ENCODE results near the gene RAD18. TPM values are rescaled to one million over a fixed set of nuclear protein-coding genes. Genes with fewer than 3 reads are reported as not detected.
A peak's percentile ranks its signal among the peaks of the same experiment; 100 is the strongest.

Gene RAD18
- total and polyA plus RNA-seq, 9 donors = 3.8 to 7.1 (median 5.6) TPM

DNA sequence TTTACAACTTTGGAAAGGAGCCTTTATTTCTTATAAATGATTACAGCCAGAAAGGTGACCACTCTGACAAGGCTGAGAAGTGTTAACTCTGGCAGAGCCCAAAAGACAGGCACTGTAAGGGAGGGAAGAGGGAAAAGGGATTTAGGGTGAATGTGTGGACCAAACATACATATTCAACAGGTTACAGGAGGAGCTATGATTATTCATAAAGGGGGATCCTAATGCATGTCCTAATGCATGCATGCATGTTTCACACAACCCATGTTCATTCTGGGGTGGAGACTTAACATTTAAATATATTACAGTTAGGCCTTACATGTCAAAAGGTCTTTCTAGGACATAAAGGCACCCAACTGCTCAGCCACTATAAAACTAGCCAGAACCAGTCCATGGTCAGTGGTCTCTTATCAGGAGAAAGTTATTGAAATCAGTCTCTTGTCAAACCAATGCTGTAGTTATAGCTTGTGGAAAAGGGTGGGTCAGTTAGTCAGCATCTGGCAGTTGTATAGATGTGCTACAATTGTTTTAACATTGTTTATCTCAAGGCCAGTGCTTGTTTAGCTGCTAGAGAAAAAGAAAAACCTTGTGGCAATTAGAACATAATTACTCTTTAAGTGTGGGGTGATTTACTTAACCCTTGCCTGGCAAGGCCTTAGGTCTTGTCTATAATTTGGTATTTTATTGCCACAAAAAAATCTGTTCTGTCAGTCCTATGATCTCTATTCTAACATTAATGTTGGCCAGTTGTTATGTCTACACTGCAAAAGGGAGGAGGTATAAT lies 77.5 kb downstream of the RAD18 start:
- H3K27ac ChIP-seq (ENCODE audit: low read length) = no peak overlapping the region
- peaks cover 13% of the 10 kb centered on the region for H3K4me1 ChIP-seq (ENCODE audit: control insufficient read depth, insufficient read depth, low read length)
- DNase-seq = no peak
- H3K9me3 ChIP-seq (replicated peaks; ENCODE audit: control insufficient read depth, low read depth, low read length) = peaks cover 4% of the 10 kb centered on the region
- H3K27me3 ChIP-seq (ENCODE audit: control insufficient read depth, insufficient read depth, low read length) = no peaks in the 10 kb centered on the region
- H3K36me3 ChIP-seq (ENCODE audit: control insufficient read depth, insufficient read depth, low read length) = peaks cover 9% of the 10 kb centered on the region
- H3K4me3 ChIP-seq (ENCODE audit: low read length) = no peak overlapping the region

DNA sequence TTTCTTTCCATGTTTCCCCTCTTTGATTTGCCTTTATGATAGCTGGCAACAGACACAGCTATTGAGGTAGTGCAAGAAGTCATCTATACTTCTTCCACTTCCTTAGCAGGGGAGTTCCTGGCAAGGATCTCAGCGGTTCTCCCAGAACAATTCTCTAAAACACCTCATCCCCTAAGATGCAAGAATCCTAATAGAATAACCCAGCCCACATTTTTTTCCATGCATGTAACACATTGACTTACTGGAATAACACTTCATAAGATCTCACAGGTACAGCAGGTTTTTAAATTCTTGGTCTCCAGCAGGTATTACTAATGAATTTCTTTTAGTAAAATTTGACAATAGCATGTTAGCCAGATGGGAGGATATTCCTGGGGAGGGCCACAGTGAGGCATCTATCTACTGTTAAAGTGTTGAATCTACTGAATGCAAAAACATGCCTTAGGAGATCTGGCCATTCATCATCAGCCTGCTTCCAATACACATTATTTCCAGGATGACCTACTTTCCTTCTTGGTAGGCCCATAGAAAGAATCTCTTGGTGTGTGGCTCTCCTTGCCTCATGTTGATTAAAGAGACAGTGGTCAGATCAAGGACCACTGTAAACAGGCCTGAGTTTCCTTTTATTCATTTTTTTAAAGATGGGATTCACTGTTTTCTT lies 78.5 kb downstream of the RAD18 start:
- Histone ChIP-seq H3K27ac (ENCODE audit: low read length) (no peak overlapping the region), H3K9me3 (replicated peaks; ENCODE audit: control insufficient read depth, low read depth, low read length) (peaks cover 4% of the 10 kb centered on the region), H3K4me1 (ENCODE audit: control insufficient read depth, insufficient read depth, low read length) (peaks cover 13% of the 10 kb centered on the region), H3K4me3 (ENCODE audit: low read length) (no peak overlapping the region), H3K27me3 (ENCODE audit: control insufficient read depth, insufficient read depth, low read length) (no peaks in the 10 kb centered on the region), H3K36me3 (ENCODE audit: control insufficient read depth, insufficient read depth, low read length) (peaks cover 9% of the 10 kb centered on the region)
- WGBS (ENCODE audit: insufficient coverage) = 64% methylated on average over 1 of the region's 1 CpG
- no peak for DNase-seq

DNA sequence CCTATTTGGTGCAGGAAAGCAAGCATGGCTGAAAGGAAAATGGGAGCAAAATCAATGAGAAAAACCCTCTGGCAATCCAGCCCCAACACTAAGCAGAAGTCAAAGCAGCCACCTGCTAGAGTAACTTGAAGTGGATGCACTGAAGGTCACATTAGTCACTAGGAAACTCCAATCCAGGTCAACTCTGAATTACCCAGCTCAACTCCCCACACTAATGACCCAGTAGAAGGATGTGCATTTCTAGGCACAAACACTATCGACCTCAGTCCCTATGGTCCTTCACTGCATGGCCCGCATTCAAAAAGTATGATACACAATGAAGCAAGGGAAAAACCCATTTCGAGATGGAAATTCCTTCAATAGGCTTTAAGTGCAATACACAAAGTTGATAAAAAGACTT lies 80.6 kb downstream of the RAD18 start:
- no peak overlapping the region for H3K27ac ChIP-seq (ENCODE audit: low read length)
- no peak overlapping the region for H3K4me3 ChIP-seq (ENCODE audit: low read length)
- peaks cover 6% of the 10 kb centered on the region for H3K4me1 ChIP-seq (ENCODE audit: control insufficient read depth, insufficient read depth, low read length)
- peaks cover 6% of the 10 kb centered on the region for H3K36me3 ChIP-seq (ENCODE audit: control insufficient read depth, insufficient read depth, low read length)
- no peaks in the 10 kb centered on the region for H3K27me3 ChIP-seq (ENCODE audit: control insufficient read depth, insufficient read depth, low read length)
- DNase-seq = no peak
- no CpG with 5 or more reads among the region's 3 CpGs for WGBS (ENCODE audit: insufficient coverage)
- peaks cover 4% of the 10 kb centered on the region for H3K9me3 ChIP-seq (replicated peaks; ENCODE audit: control insufficient read depth, low read depth, low read length)

DNA sequence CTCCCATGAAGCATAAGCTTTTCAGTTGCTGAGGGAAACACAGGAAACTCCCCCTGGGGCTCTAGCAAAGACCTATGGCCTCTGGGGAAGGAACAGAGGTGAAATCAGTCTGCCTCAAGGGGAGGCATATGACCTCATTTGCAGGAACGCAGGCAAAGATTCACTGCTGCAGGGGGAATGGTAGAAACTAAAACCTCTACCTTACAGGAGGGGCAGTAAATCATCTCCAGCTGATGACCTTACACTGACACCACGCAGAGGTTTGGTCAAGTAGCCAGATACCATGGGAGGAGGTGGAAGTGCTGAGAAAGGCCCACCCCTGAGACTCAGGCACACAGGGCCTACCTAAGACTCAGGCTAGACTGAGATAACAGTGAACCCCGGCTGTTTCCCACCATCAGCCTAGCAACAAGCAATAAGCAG lies 81.1 kb downstream of the RAD18 start:
- H3K27ac ChIP-seq (ENCODE audit: low read length) = no peak overlapping the region
- no peaks in the 10 kb centered on the region for H3K27me3 ChIP-seq (ENCODE audit: control insufficient read depth, insufficient read depth, low read length)
- no CpG with 5 or more reads among the region's 3 CpGs for WGBS (ENCODE audit: insufficient coverage)
- DNase-seq = no peak
- H3K4me3 ChIP-seq (ENCODE audit: low read length) = no peak overlapping the region
- H3K9me3 ChIP-seq (replicated peaks; ENCODE audit: control insufficient read depth, low read depth, low read length) = peaks cover 4% of the 10 kb centered on the region
- H3K4me1 ChIP-seq (ENCODE audit: control insufficient read depth, insufficient read depth, low read length) = peaks cover 1% of the 10 kb centered on the region
- peaks cover 6% of the 10 kb centered on the region for H3K36me3 ChIP-seq (ENCODE audit: control insufficient read depth, insufficient read depth, low read length)

DNA sequence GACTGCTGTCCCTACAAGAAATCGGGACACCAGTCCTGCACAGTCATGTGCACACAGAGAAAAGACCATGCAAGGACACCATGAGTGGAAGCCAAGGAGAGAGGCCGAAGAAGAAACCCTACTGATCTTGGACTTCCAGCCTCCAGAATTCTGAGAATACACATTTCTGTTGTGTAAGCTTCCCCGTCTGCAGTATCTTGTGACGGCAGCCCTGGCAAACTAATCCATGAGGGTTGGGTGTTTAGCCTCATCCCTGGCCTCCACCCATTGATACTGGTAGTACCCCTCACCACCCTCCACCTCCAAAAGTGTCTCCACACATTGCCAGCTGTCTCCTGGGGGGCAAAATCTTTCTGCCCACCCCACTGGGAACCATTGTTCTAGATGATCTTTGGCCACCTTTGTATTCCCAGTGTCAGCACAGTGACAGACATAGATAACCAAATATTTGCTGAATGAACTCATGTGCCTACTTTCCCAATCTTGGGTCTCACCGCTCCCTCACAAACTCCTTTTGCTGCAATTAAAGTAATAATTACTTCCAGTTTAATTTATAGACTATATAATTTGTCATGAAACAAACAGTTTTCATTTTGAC lies 83.8 kb downstream of the RAD18 start:
- no peak overlapping the region for H3K27ac ChIP-seq (ENCODE audit: low read length)
- H3K36me3 ChIP-seq (ENCODE audit: control insufficient read depth, insufficient read depth, low read length) = peaks cover 6% of the 10 kb centered on the region
- no peak overlapping the region for H3K4me3 ChIP-seq (ENCODE audit: low read length)
- WGBS (ENCODE audit: insufficient coverage) = 97% methylated on average over 3 of the region's 5 CpGs
- no peak for DNase-seq
- peaks cover 4% of the 10 kb centered on the region for H3K9me3 ChIP-seq (replicated peaks; ENCODE audit: control insufficient read depth, low read depth, low read length)
- H3K4me1 ChIP-seq (ENCODE audit: control insufficient read depth, insufficient read depth, low read length) = peaks cover 2% of the 10 kb centered on the region
- no peaks in the 10 kb centered on the region for H3K27me3 ChIP-seq (ENCODE audit: control insufficient read depth, insufficient read depth, low read length)

DNA sequence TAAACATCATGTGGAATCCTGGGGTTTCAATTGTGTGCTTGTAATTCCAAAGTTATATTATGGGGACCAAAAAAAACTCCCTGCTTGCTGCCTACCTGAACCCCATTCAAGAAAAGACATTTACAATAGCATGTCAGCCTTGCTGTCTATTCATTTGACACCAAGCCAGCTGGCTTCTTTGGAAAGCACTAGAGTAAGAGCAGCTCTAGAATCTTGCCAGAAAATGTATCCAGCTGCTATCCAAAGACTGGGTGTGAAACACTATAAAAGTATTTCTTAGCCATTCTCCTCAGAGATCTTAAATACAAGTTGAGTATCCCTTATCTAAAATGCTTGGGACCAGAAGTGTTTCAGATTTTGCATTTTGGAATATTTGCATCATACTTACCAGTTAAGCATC lies 87.4 kb downstream of the RAD18 start:
- H3K27ac ChIP-seq (ENCODE audit: low read length) = no peak overlapping the region
- no peaks in the 10 kb centered on the region for H3K9me3 ChIP-seq (replicated peaks; ENCODE audit: control insufficient read depth, low read depth, low read length)
- H3K4me3 ChIP-seq (ENCODE audit: low read length) = no peak overlapping the region
- H3K4me1 ChIP-seq (ENCODE audit: control insufficient read depth, insufficient read depth, low read length) = peaks cover 2% of the 10 kb centered on the region
- no peaks in the 10 kb centered on the region for H3K27me3 ChIP-seq (ENCODE audit: control insufficient read depth, insufficient read depth, low read length)
- no peaks in the 10 kb centered on the region for H3K36me3 ChIP-seq (ENCODE audit: control insufficient read depth, insufficient read depth, low read length)
- DNase-seq = peak; percentile 87

DNA sequence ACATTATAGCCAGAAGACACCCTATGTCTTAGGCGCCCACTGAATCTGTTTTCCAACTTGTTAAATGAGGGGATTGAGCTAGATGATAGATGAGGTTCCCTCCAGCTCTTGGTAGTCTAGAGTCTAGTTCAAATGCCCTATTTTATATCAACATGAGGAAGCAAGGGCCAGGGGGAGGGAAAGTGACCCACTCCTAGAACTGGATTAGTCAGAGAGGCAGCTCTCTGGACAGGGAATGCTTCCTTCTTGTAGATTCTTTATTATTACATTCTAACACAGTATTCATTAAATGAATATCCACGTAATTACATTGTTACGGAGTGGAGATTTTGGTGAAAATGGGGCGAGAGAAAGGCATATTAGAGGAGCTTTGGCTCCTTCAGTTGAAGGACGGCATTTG lies 89.5 kb downstream of the RAD18 start:
- no peaks in the 10 kb centered on the region for H3K36me3 ChIP-seq (ENCODE audit: control insufficient read depth, insufficient read depth, low read length)
- H3K27me3 ChIP-seq (ENCODE audit: control insufficient read depth, insufficient read depth, low read length) = no peaks in the 10 kb centered on the region
- WGBS (ENCODE audit: insufficient coverage) = no CpG with 5 or more reads among the region's 5 CpGs
- no peak overlapping the region for H3K4me3 ChIP-seq (ENCODE audit: low read length)
- H3K9me3 ChIP-seq (replicated peaks; ENCODE audit: control insufficient read depth, low read depth, low read length) = no peaks in the 10 kb centered on the region
- H3K27ac ChIP-seq (ENCODE audit: low read length) = no peak overlapping the region
- peaks cover 2% of the 10 kb centered on the region for H3K4me1 ChIP-seq (ENCODE audit: control insufficient read depth, insufficient read depth, low read length)
- DNase-seq = no peak

DNA sequence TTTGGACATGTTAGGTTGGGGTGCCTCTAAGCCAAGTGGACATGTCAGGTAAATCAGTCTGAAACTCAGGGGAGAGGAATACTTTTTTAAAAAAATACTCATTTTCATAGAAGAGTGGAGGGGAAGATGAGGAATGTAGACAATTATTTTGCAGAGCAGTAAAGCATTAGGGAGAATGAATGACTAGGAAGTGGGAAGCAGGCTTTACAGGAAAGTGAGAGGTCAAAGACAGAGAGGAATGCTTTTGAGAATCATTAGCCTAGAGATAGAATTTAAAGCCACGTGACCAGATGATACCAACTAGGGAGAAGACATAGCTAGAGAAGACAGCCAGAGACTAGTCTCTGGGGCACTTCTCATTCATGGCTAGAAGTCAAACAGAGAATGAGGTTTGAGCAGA lies 91.0 kb downstream of the RAD18 start:
- peaks cover 2% of the 10 kb centered on the region for H3K4me1 ChIP-seq (ENCODE audit: control insufficient read depth, insufficient read depth, low read length)
- no peak for DNase-seq
- H3K27me3 ChIP-seq (ENCODE audit: control insufficient read depth, insufficient read depth, low read length) = no peaks in the 10 kb centered on the region
- no peak overlapping the region for H3K4me3 ChIP-seq (ENCODE audit: low read length)
- H3K27ac ChIP-seq (ENCODE audit: low read length) = no peak overlapping the region
- 75% methylated on average over 1 of the region's 1 CpG for WGBS (ENCODE audit: insufficient coverage)
- H3K36me3 ChIP-seq (ENCODE audit: control insufficient read depth, insufficient read depth, low read length) = no peaks in the 10 kb centered on the region
- H3K9me3 ChIP-seq (replicated peaks; ENCODE audit: control insufficient read depth, low read depth, low read length) = no peaks in the 10 kb centered on the region

DNA sequence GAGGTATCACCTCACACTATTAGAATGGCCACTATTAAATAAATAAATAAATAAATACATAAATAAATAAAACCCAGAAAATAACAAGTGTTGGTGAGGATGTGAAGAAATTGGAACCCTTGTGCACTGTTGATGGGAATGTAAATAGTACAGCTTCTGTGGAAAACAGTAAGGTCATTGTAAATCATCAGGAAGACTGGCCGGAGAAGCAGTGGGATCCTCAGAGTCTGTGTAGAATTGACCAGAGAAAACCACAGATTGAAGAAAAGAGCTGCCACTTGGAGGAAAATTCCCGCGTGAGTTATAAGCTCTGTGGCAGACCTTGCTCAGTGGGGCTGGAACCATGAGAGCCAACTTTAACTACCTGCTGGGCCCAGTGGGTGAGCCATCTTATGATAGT lies 92.0 kb downstream of the RAD18 start:
- Histone ChIP-seq H3K9me3 (replicated peaks; ENCODE audit: control insufficient read depth, low read depth, low read length) (no peaks in the 10 kb centered on the region), H3K4me1 (ENCODE audit: control insufficient read depth, insufficient read depth, low read length) (peaks cover 2% of the 10 kb centered on the region), H3K27me3 (ENCODE audit: control insufficient read depth, insufficient read depth, low read length) (no peaks in the 10 kb centered on the region), H3K36me3 (ENCODE audit: control insufficient read depth, insufficient read depth, low read length) (no peaks in the 10 kb centered on the region), H3K4me3 (ENCODE audit: low read length) (no peak overlapping the region), H3K27ac (ENCODE audit: low read length) (no peak overlapping the region)
- WGBS (ENCODE audit: insufficient coverage) = 89% methylated on average over 3 of the region's 3 CpGs
- DNase-seq = no peak

DNA sequence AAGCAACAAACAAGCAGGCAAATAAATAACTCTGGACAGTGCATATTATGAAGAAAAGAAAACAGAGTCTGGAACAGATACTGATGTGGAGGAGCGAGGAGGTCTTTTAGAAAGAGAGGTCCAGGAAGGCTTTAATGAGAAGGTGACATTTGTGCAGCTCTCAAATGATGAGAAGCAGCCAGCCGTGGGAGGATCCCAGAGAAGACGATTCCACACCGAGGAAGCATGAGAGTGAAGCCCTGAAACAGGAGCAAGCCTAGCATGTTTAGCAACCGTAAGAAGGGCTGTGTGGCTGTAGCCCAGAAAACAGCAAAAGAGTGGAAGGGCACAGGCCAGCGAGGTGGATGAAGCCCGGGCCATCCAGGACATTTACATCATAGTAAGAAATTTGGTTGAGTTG lies 93.1 kb downstream of the RAD18 start:
- H3K36me3 ChIP-seq (ENCODE audit: control insufficient read depth, insufficient read depth, low read length) = no peaks in the 10 kb centered on the region
- no peaks in the 10 kb centered on the region for H3K27me3 ChIP-seq (ENCODE audit: control insufficient read depth, insufficient read depth, low read length)
- 94% methylated on average over 6 of the region's 7 CpGs for WGBS (ENCODE audit: insufficient coverage)
- DNase-seq = no peak
- no peaks in the 10 kb centered on the region for H3K9me3 ChIP-seq (replicated peaks; ENCODE audit: control insufficient read depth, low read depth, low read length)
- no peak overlapping the region for H3K27ac ChIP-seq (ENCODE audit: low read length)
- no peaks in the 10 kb centered on the region for H3K4me1 ChIP-seq (ENCODE audit: control insufficient read depth, insufficient read depth, low read length)
- H3K4me3 ChIP-seq (ENCODE audit: low read length) = no peak overlapping the region
